ENCODE measurements around the gene FASLG. TPM values are rescaled to one million over a fixed set of nuclear protein-coding genes. Genes with fewer than 3 reads are reported as not detected.

Gene FASLG
- total RNA-seq, 1 donor from 2014 or later, result 0.31 TPM

- DNase-seq, result no peak
Observed at GRCh38 chr1:172646653-172647052, 12.2 kb upstream of the FASLG start.

- DNase-seq, result no peak
Observed at GRCh38 chr1:172647110-172647564, 11.8 kb upstream of the FASLG start.

GRCh38 chr1:172647987-172648386 is 10.9 kb upstream of the FASLG start:
- DNase-seq, result no peak

- no peak for DNase-seq
Observed at GRCh38 chr1:172650474-172651193, 8.3 kb upstream of the FASLG start.

GRCh38 chr1:172653015-172653709 is 5.7 kb upstream of the FASLG start:
- DNase-seq, result no peak

- no peak for DNase-seq
Observed at GRCh38 chr1:172654535-172654934, 4.4 kb upstream of the FASLG start.

- DNase-seq, result no peak
Observed at GRCh38 chr1:172656576-172656975, 2.3 kb upstream of the FASLG start.

- no peak for DNase-seq
Observed at GRCh38 chr1:172657586-172657985, 1.3 kb upstream of the FASLG start.

GRCh38 chr1:172661107-172661506 is 2.2 kb downstream of the FASLG start:
- no peak for DNase-seq

GRCh38 chr1:172662464-172663109 is 3.7 kb downstream of the FASLG start:
- no peak for DNase-seq

- no peak for DNase-seq
Observed at GRCh38 chr1:172663732-172664131, 4.8 kb downstream of the FASLG start.

- no peak for DNase-seq
Observed at GRCh38 chr1:172668097-172668496, 9.2 kb downstream of the FASLG start.

- no peak for DNase-seq
Observed at GRCh38 chr1:172669011-172669410, 10.1 kb downstream of the FASLG start.

GRCh38 chr1:172670316-172670715 is 11.4 kb downstream of the FASLG start:
- no peak for DNase-seq

GRCh38 chr1:172670791-172671190 is 11.9 kb downstream of the FASLG start:
- DNase-seq, result no peak

GRCh38 chr1:172671591-172671990 is 12.7 kb downstream of the FASLG start:
- no peak for DNase-seq

GRCh38 chr1:172672720-172673119 is 13.8 kb downstream of the FASLG start:
- DNase-seq, result no peak

GRCh38 chr1:172673761-172674160 is 14.9 kb downstream of the FASLG start:
- no peak for DNase-seq

GRCh38 chr1:172674831-172675613 is 16.1 kb downstream of the FASLG start:
- DNase-seq, result peak; percentile 27

- no peak for DNase-seq
Observed at GRCh38 chr1:172679000-172679772, 20.3 kb downstream of the FASLG start.

GRCh38 chr1:172680244-172680643 is 21.3 kb downstream of the FASLG start:
- DNase-seq, result no peak

All from tongue (tissue), 2 donors.